ENCODE measurements around the gene NPL. TPM values are rescaled to one million over a fixed set of nuclear protein-coding genes. Genes with fewer than 3 reads are reported as not detected.

The NPL gene
- total and polyA plus RNA-seq, 9 of the 15 experiments (the other 6 are each of a cell fraction or from before 2014, with no cell fraction given), result 9.9 to 22.3 (median 14.2) TPM

- TF ChIP-seq E2F1 (CRISPR knock-in tag; IDR thresholded peaks at IDR 0.05), result peak; percentile 94
- peak; percentile 79 for TF ChIP-seq OTX1 (CRISPR knock-in tag; IDR thresholded peaks at IDR 0.05)
- no peak for TF ChIP-seq ILK (tag; IDR thresholded peaks at IDR 0.05; ENCODE audit: borderline replicate concordance, low read depth)
- TF ChIP-seq CBX2 (IDR thresholded peaks at IDR 0.05; ENCODE audit: insufficient read depth, low read length, poor library complexity, severe bottlenecking), result no peak
- TF ChIP-seq ZNF175 (CRISPR knock-in tag; IDR thresholded peaks at IDR 0.05; ENCODE audit: low read depth), result 0 out of 2 replicates have a peak, but pooled peaks have one; percentile 65
- TF ChIP-seq, protein P1, sequence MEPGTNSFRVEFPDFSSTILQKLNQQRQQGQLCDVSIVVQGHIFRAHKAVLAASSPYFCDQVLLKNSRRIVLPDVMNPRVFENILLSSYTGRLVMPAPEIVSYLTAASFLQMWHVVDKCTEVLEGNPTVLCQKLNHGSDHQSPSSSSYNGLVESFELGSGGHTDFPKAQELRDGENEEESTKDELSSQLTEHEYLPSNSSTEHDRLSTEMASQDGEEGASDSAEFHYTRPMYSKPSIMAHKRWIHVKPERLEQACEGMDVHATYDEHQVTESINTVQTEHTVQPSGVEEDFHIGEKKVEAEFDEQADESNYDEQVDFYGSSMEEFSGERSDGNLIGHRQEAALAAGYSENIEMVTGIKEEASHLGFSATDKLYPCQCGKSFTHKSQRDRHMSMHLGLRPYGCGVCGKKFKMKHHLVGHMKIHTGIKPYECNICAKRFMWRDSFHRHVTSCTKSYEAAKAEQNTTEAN (CRISPR knock-in tag; IDR thresholded peaks at IDR 0.05), result peak; percentile 93
- TF ChIP-seq ZNF407 (IDR thresholded peaks at IDR 0.05; ENCODE audit: low read depth), result no peak
- no peak for TF ChIP-seq ZNF184 (CRISPR knock-in tag; IDR thresholded peaks at IDR 0.05)
- TF ChIP-seq ZNF239 (CRISPR knock-in tag; IDR thresholded peaks at IDR 0.05), result no peak
- peak; percentile 96 for TF ChIP-seq ELF1 (tag; IDR thresholded peaks at IDR 0.05)
- TF ChIP-seq, protein P2, sequence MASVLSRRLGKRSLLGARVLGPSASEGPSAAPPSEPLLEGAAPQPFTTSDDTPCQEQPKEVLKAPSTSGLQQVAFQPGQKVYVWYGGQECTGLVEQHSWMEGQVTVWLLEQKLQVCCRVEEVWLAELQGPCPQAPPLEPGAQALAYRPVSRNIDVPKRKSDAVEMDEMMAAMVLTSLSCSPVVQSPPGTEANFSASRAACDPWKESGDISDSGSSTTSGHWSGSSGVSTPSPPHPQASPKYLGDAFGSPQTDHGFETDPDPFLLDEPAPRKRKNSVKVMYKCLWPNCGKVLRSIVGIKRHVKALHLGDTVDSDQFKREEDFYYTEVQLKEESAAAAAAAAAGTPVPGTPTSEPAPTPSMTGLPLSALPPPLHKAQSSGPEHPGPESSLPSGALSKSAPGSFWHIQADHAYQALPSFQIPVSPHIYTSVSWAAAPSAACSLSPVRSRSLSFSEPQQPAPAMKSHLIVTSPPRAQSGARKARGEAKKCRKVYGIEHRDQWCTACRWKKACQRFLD (CRISPR knock-in tag; IDR thresholded peaks at IDR 0.05), result peak; percentile 94
- no peak for TF ChIP-seq MEIS2 (IDR thresholded peaks at IDR 0.05; ENCODE audit: partially characterized antibody)
- TF ChIP-seq STAG1 (CRISPR knock-in tag; IDR thresholded peaks at IDR 0.05; ENCODE audit: borderline replicate concordance), result peak; percentile 76; the same call in 1 of the 2 replicates
- TF ChIP-seq XRCC4 (IDR thresholded peaks at IDR 0.05; ENCODE audit: extremely low read depth, insufficient read depth, insufficient read length), result no peak
These were observed at the start of gene NPL (continued) for GRCh38 chr1:182789138-182790076.

Measured in K562 (cell line).